ENCODE measurements around the gene HSPG2. TPM values are rescaled to one million over a fixed set of nuclear protein-coding genes. Genes with fewer than 3 reads are reported as not detected.

Gene HSPG2
- total and polyA plus RNA-seq, 2 of the 8 experiments (the other 6 are each of a cell fraction or from before 2014, with no cell fraction given): 17.8 to 111 TPM

- 0 out of 2 replicates have a peak, but pooled peaks cover 2% of the 10 kb centered on the region for H3K23me2 ChIP-seq (ENCODE audit: low read depth, low read length)
- H2BK12ac ChIP-seq (ENCODE audit: low read depth, low read length): no peak overlapping the region
- H4K20me1 ChIP-seq (replicated peaks in 1 of 2; ENCODE audit: control insufficient read depth in 1 of 2, insufficient read depth in 2 of 2, low read length in 2 of 2): peaks cover 0 to 6% of the 10 kb centered on the region in 2 experiments
- H3K4me1 ChIP-seq (replicated peaks in 1 of 4; ENCODE audit: control insufficient read depth in 3 of 4, insufficient read depth in 4 of 4, low read length in 3 of 4): no peaks in the 10 kb centered on the region
- H3K27me3 ChIP-seq (replicated peaks in 1 of 4; ENCODE audit: control insufficient read depth in 3 of 4, extremely low read depth in 1 of 4, insufficient read depth in 3 of 4, low read length in 3 of 4): no peaks in the 10 kb centered on the region
- H4K5ac ChIP-seq (ENCODE audit: insufficient read length, low read depth, low read length): no peak overlapping the region
- H3K4ac ChIP-seq (replicated peaks; ENCODE audit: insufficient read length, low read depth, low read length): no peak overlapping the region
- H2AK5ac ChIP-seq (ENCODE audit: low read depth, low read length): no peak overlapping the region
- no peaks in the 10 kb centered on the region for H3K9me3 ChIP-seq (ENCODE audit: insufficient read depth in 2 of 2, low read depth in 1 of 2, low read length in 1 of 2)
- H3K79me2 ChIP-seq (ENCODE audit: control insufficient read depth in 1 of 2, insufficient read depth in 2 of 2, low read length in 2 of 2): no peaks in the 10 kb centered on the region
- CTCF ChIA-PET (ENCODE audit: partially characterized antibody): interaction anchor here (1.3 to 2.0 kb wide), 2 partner anchors 11 to 85 kb away, joined by 5 to 6 read pairs; no protein-coding TSS in a partner anchor
- no peak overlapping the region for H3K23ac ChIP-seq (ENCODE audit: insufficient read length)
- H2BK20ac ChIP-seq (ENCODE audit: low read length): no peak overlapping the region
- no peak for FAIRE-seq
- no peak overlapping the region for H4K8ac ChIP-seq (ENCODE audit: extremely low read depth, insufficient read depth, low read length)
- H4K91ac ChIP-seq (replicated peaks; ENCODE audit: insufficient read length, low read length): no peak overlapping the region
- H3K79me1 ChIP-seq (ENCODE audit: low read depth, low read length): no peaks in the 10 kb centered on the region
- no peak overlapping the region for H2BK15ac ChIP-seq (ENCODE audit: low read length)
- H2BK120ac ChIP-seq (replicated peaks; ENCODE audit: low read depth, low read length): no peak overlapping the region
- peaks cover 18 to 65% (median 47%) of the 10 kb centered on the region in 4 experiments for H3K36me3 ChIP-seq (ENCODE audit: control insufficient read depth in 2 of 4, insufficient read depth in 4 of 4, low read length in 3 of 4)
- H3K9ac ChIP-seq (replicated peaks in 1 of 4; ENCODE audit: extremely low read depth in 1 of 4, low read depth in 3 of 4, low read length in 3 of 4): no peak overlapping the region
- no peak overlapping the region for H3K4me3 ChIP-seq (ENCODE audit: extremely low read depth in 1 of 4, insufficient read depth in 2 of 4, low read depth in 3 of 4, low read length in 4 of 4)
- WGBS, 2 experiments (ENCODE audit: extremely low coverage in 1 of 2, insufficient coverage in 1 of 2, insufficient read length in 1 of 2, insufficient replicate concordance in 2 of 2, low coverage in 1 of 2, low lambda C conversion rate in 2 of 2, missing lambda C conversion rate in 1 of 2): 95% methylated on average over 19 of the region's 25 CpGs; no CpG with 5 or more reads in 1 of the 2 experiments
- H2BK5ac ChIP-seq (ENCODE audit: low read depth, low read length): no peak overlapping the region; the same call in 1 of the 2 replicates
- POLR2A ChIA-PET (ENCODE audit: partially characterized antibody): no interaction called here
- H3K27ac ChIP-seq (ENCODE audit: low read depth, low read length): no peak overlapping the region
- no peak overlapping the region for H3K14ac ChIP-seq (ENCODE audit: insufficient read length)
- H3K4me2 ChIP-seq (ENCODE audit: insufficient read depth in 1 of 2, low read depth in 2 of 2, low read length in 2 of 2): no peak overlapping the region
- DNase-seq (ENCODE audit: low read depth in 1 of 2, low spot score in 2 of 2): no peak
- no peak overlapping the region for H3K18ac ChIP-seq (ENCODE audit: extremely low read depth, low read length)
- H3K56ac ChIP-seq (replicated peaks; ENCODE audit: insufficient read length, low read depth, low read length): no peak overlapping the region
- no peak overlapping the region for H2AFZ ChIP-seq (ENCODE audit: low read length)
- TF ChIP-seq KDM1A (IDR thresholded peaks at IDR 0.05; ENCODE audit: borderline replicate concordance, low read length) (no peak), SAP30 (IDR thresholded peaks at IDR 0.05; ENCODE audit: insufficient read depth, insufficient replicate concordance, low read length) (no peak), SP2 (IDR thresholded peaks at IDR 0.05; ENCODE audit: low read length) (no peak), POU5F1 (IDR thresholded peaks at IDR 0.05; ENCODE audit: low read depth, low read length) (no peak), RNF2 (IDR thresholded peaks at IDR 0.05; ENCODE audit: borderline replicate concordance, low read depth, low read length, missing control alignments, poor library complexity, severe bottlenecking) (no peak), YY1 (IDR thresholded peaks at IDR 0.05; ENCODE audit: low read depth, low read length) (no peak), SP4 (IDR thresholded peaks at IDR 0.05; ENCODE audit: low read length) (no peak), RBBP5 (IDR thresholded peaks at IDR 0.05; ENCODE audit: borderline replicate concordance, low read depth, low read length) (no peak), TEAD4 (IDR thresholded peaks at IDR 0.05; ENCODE audit: low read depth, low read length) (no peak), HDAC2 (IDR thresholded peaks at IDR 0.05; ENCODE audit: borderline replicate concordance in 1 of 2, low read depth in 2 of 2, low read length in 2 of 2) (no peak), SIX5 (IDR thresholded peaks at IDR 0.05; ENCODE audit: low read depth, low read length) (no peak), FOSL1 (IDR thresholded peaks at IDR 0.05; ENCODE audit: insufficient read depth, low read depth, low read length) (no peak), SRF (IDR thresholded peaks at IDR 0.05; ENCODE audit: low read depth, low read length) (no peak)
These were observed 58.9 kb downstream of the HSPG2 start for GRCh38 chr1:21878009-21878773.
